SU-DHL-6 (cell line): ENCODE data around the gene ARVCF.

Source experiments
- H2AFZ ChIP-seq: fragments of 200-600 bp; sonication (generic); 2 replicates; pipeline ENCODE4 v1.6.1; 2014; ENCODE audit warnings: low read depth, mild to moderate bottlenecking, moderate library complexity, mixed read lengths, antibody characterized with exemption, low read length; ENCODE audit not compliant: severe bottlenecking
- H3F3A ChIP-seq: fragments of 200-600 bp; shearing (Covaris generic); 2 replicates; pipeline ENCODE4 v1.6.0; 2016; ENCODE audit warnings: antibody characterized with exemption, mild to moderate bottlenecking; ENCODE audit not compliant: insufficient read depth
- H3K27ac ChIP-seq: fragments of 200-600 bp; sonication (generic); 2 replicates; pipeline ENCODE4 v1.5.1; 2016; ENCODE audit warnings: low read depth, mild to moderate bottlenecking, low read length, moderate library complexity, mixed read lengths
- H3K27me3 ChIP-seq: fragments of 200-600 bp; sonication (generic), shearing (Covaris generic); 2 replicates; pipeline ENCODE4 v1.6.0; 2014; ENCODE audit warnings: mild to moderate bottlenecking, low read length
- H3K36me3 ChIP-seq: fragments of 200-600 bp; sonication (generic); 2 replicates; pipeline ENCODE4 v1.6.1; 2014; ENCODE audit warnings: mild to moderate bottlenecking, low read length, mixed read lengths
- H3K4me2 ChIP-seq: fragments of 300-600, 200-600 bp; shearing (Covaris generic), sonication (generic); 2 replicates; pipeline ENCODE4 v1.6.0; 2014; ENCODE audit warnings: low read length, low read depth, mild to moderate bottlenecking; ENCODE audit not compliant: poor library complexity, severe bottlenecking
- H3K4me3 ChIP-seq: fragments of 200-600 bp; sonication (generic); 2 replicates; pipeline ENCODE4 v1.5.1; 2014; ENCODE audit warnings: antibody characterized with exemption, low read length, mild to moderate bottlenecking, mixed read lengths; ENCODE audit not compliant: insufficient read depth, poor library complexity, severe bottlenecking
- H3K79me2 ChIP-seq: fragments of 200-600 bp; sonication (generic); 2 replicates; pipeline ENCODE4 v1.6.1; 2014; ENCODE audit warnings: mild to moderate bottlenecking, low read length, moderate library complexity; ENCODE audit not compliant: insufficient read depth
- H3K9ac ChIP-seq: fragments of 200-600 bp; sonication (generic); 2 replicates; pipeline ENCODE4 v1.7.0; 2014; ENCODE audit warnings: mild to moderate bottlenecking, low read length
- H3K9me2 ChIP-seq: fragments of 200-600 bp; sonication (generic); replicated peaks from 2 replicates; pipeline ENCODE4 v1.6.1; 2014; ENCODE audit warnings: low read length; ENCODE audit not compliant: insufficient read depth
- H3K9me3 ChIP-seq: fragments of 200-600 bp; sonication (generic); 2 replicates; pipeline ENCODE4 v1.6.1; 2014; ENCODE audit warnings: low read length, mixed read lengths; ENCODE audit not compliant: insufficient read depth
- H4K20me1 ChIP-seq: fragments of 200-600 bp; sonication (generic); 2 replicates; pipeline ENCODE4 v1.6.1; 2014; ENCODE audit warnings: low read depth, mild to moderate bottlenecking, antibody characterized with exemption, low read length, moderate library complexity, mixed read lengths
- CTCF ChIP-seq: fragments of 200-600 bp; sonication (generic); IDR thresholded peaks from one replicate; pipeline ENCODE4 v1.5.1; 2017; ENCODE audit warnings: antibody characterized with exemption, mild to moderate bottlenecking, low read length, moderate library complexity; ENCODE audit not compliant: insufficient read depth, poor library complexity, severe bottlenecking
- EZH2phosphoT487 ChIP-seq: fragments of 200-600 bp; sonication (generic), shearing (Covaris generic); conservative IDR thresholded peaks from 2 replicates; pipeline ENCODE4 v1.6.1; 2018; ENCODE audit warnings: mild to moderate bottlenecking, antibody characterized with exemption, low read length, moderate library complexity, mixed read lengths

The ARVCF gene

DNA sequence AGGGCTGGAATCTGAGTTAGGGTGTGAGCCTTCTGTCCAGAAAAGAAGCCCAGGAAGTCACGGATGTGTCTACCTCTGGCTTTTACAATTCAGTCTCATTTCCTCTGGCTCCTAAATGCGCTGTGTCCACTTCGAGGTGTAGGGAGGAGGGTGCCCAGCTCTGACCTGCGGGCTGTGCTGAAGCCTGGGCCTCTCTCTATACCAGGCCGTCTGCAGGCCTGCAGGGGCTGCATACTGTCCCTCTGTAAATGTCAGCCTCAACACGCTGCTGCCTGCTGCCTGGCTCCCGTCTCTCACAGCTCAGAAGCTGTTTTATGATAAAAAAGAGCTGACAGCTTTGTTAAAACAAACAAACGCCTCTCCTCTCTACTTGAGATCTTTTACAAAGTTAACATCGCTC lies 14.5 kb downstream of the ARVCF start:
- Histone ChIP-seq H3K27me3 (no peaks in the 10 kb centered on the region), H3K27ac (no peak overlapping the region), H4K20me1 (no peaks in the 10 kb centered on the region), H3K79me2 (no peaks in the 10 kb centered on the region), H3K4me3 (no peak overlapping the region), H3F3A (no peaks in the 10 kb centered on the region), H3K4me2 (no peak overlapping the region), H3K9ac (no peak overlapping the region), H3K9me3 (no peaks in the 10 kb centered on the region), H3K36me3 (no peaks in the 10 kb centered on the region), H2AFZ (no peak overlapping the region), H3K9me2 (no peaks in the 10 kb centered on the region)
- TF ChIP-seq EZH2phosphoT487 (no peak), CTCF (no peak)

DNA sequence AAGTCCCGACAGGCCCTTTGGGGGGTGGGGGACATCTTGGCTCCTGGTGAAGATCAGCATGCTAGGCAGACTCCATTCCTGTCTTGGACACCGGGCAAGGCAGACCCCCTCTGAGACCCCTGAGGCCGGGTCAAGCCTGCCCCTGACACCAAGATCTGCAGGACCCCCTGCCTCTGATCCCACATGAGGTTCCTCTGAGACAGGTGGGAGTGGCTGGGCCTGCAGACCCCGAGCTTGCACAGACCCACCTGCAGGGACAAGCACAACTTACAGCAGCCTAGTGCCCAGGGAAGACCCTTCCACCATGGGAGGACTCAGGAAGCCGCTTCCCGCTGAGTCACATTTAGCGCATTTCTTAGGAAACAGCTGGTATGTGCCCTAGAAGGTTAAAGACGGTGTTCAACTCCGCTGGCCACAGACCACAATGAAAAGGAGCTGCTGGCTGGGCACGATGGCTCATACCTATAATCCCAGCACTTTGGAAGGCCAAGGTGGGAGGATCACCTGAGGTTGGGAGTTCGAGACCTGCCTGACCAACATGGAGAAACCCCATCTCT lies 15.5 kb downstream of the ARVCF start:
- no peak overlapping the region for H3K9ac ChIP-seq
- no peak overlapping the region for H3K4me3 ChIP-seq
- H4K20me1 ChIP-seq, result no peaks in the 10 kb centered on the region
- H3K79me2 ChIP-seq, result no peaks in the 10 kb centered on the region
- H3F3A ChIP-seq, result no peaks in the 10 kb centered on the region
- H3K27me3 ChIP-seq, result no peaks in the 10 kb centered on the region
- no peak overlapping the region for H3K4me2 ChIP-seq
- no peak for TF ChIP-seq EZH2phosphoT487
- no peak for TF ChIP-seq CTCF
- H3K9me3 ChIP-seq, result no peaks in the 10 kb centered on the region
- H3K27ac ChIP-seq, result no peak overlapping the region
- no peaks in the 10 kb centered on the region for H3K36me3 ChIP-seq
- H3K9me2 ChIP-seq, result no peaks in the 10 kb centered on the region
- H2AFZ ChIP-seq, result no peak overlapping the region

GRCh38 chr22:20000246-20001081 lies 16.2 kb downstream of the ARVCF start:
- Histone ChIP-seq H4K20me1 (no peaks in the 10 kb centered on the region), H3K9me3 (no peaks in the 10 kb centered on the region), H3K27me3 (no peaks in the 10 kb centered on the region), H3F3A (no peaks in the 10 kb centered on the region), H3K36me3 (no peaks in the 10 kb centered on the region), H3K9ac (no peak overlapping the region), H3K9me2 (no peaks in the 10 kb centered on the region), H3K79me2 (no peaks in the 10 kb centered on the region), H3K4me3 (no peak overlapping the region), H2AFZ (no peak overlapping the region), H3K4me2 (no peak overlapping the region), H3K27ac (no peak overlapping the region)
- TF ChIP-seq CTCF (no peak), EZH2phosphoT487 (no peak)
